HG02884 (cell line): ENCODE measurements around the gene ITPRIPL1.
A peak's percentile ranks its signal among the peaks of the same experiment; 100 is the strongest.

Source experiments
- ATAC-seq: cut with Tn5 transposase; IDR thresholded peaks from one replicate; pipeline ENCODE4 v1.9.1; 2021; ENCODE audit warnings: mild to moderate bottlenecking, moderate library complexity; ENCODE audit not compliant: unreplicated experiment

ITPRIPL1 gene

GRCh38 chr2:96320728-96321622, 4.1 kb upstream of the ITPRIPL1 start:
- ATAC-seq: no peak

GRCh38 chr2:96323849-96324248, 1.3 kb upstream of the ITPRIPL1 start:
- no peak for ATAC-seq

- no peak for ATAC-seq
These were observed 436 bp upstream of the ITPRIPL1 start for GRCh38 chr2:96324721-96325040.

GRCh38 chr2:96325884-96326255, 753 bp downstream of the ITPRIPL1 start:
- ATAC-seq: no peak

GRCh38 chr2:96326564-96326963, 1.4 kb downstream of the ITPRIPL1 start:
- ATAC-seq: no peak

GRCh38 chr2:96326990-96327820, 2.1 kb downstream of the ITPRIPL1 start:
- no peak for ATAC-seq

GRCh38 chr2:96329456-96329855, 4.3 kb downstream of the ITPRIPL1 start:
- ATAC-seq: no peak

- no peak for ATAC-seq
These were observed 4.8 kb downstream of the ITPRIPL1 start for GRCh38 chr2:96329874-96330273.

- no peak for ATAC-seq
These were observed 5.3 kb downstream of the ITPRIPL1 start for GRCh38 chr2:96330407-96330806.

GRCh38 chr2:96333708-96334107, 8.6 kb downstream of the ITPRIPL1 start:
- no peak for ATAC-seq

- no peak for ATAC-seq
These were observed 11.1 kb downstream of the ITPRIPL1 start for GRCh38 chr2:96336104-96336775.

- ATAC-seq: no peak
These were observed 11.8 kb downstream of the ITPRIPL1 start for GRCh38 chr2:96336873-96337272.

GRCh38 chr2:96340493-96341414, 15.6 kb downstream of the ITPRIPL1 start:
- no peak for ATAC-seq

- ATAC-seq: no peak
These were observed 16.5 kb downstream of the ITPRIPL1 start for GRCh38 chr2:96341641-96342040.

GRCh38 chr2:96342085-96342484, 17.0 kb downstream of the ITPRIPL1 start:
- no peak for ATAC-seq

- peak; percentile 74 for ATAC-seq
These were observed 18.9 kb downstream of the ITPRIPL1 start for GRCh38 chr2:96344011-96344410.

- ATAC-seq: no peak
These were observed 20.3 kb downstream of the ITPRIPL1 start for GRCh38 chr2:96345438-96345837.

- ATAC-seq: no peak
These were observed 20.8 kb downstream of the ITPRIPL1 start for GRCh38 chr2:96345868-96346462.

GRCh38 chr2:96347395-96347794, 22.3 kb downstream of the ITPRIPL1 start:
- no peak for ATAC-seq

GRCh38 chr2:96353032-96353561, 28.0 kb downstream of the ITPRIPL1 start:
- ATAC-seq: no peak
